HG03575 (cell line): ENCODE results near the gene KRTAP20-3.

ENCODE experiments used
- ATAC-seq: cut with Tn5 transposase; IDR thresholded peaks from one replicate; pipeline ENCODE4 v1.9.1; 2021; ENCODE audit not compliant: unreplicated experiment, insufficient number of reproducible peaks, low FRiP score; ENCODE audit errors: extremely low read depth

KRTAP20-3 gene

GRCh38 chr21:30642564-30642963 is at the start of gene KRTAP20-3:
Gene KRTAP20-3, plus strand, starts transcription at chr21:30642864.
- no peak for ATAC-seq

- ATAC-seq, result no peak
Observed at GRCh38 chr21:30598802-30599201, 43.9 kb upstream of the KRTAP20-3 start, which contains the start of gene KRTAP6-2. Gene KRTAP6-2, minus strand, starts transcription at chr21:30598902. Its CDS starts 28 bp downstream, at chr21:30598874.

DNA sequence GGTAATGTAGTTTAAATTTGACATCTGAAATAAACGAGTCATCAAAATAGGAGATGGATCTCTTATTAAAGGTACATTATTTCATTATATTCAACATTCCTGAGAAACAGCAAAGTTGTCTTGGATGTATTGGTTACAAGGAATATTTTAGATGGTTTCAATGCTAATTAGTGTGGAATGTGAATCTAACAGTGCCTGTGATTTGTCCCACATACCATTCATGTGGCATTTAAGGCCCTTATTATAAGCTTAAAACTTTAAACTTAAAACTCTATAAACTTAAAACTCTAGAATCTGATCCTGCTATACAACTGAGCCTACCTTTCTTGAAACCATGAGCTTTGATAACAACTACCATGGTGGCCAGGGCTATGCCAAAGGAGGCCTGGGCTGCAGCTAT is 41.9 kb upstream of the KRTAP20-3 start, which contains the start of gene KRTAP22-1:
TSS of gene KRTAP22-1 (plus strand) at position 301 of the 400 bp plus-strand sequence.
- no peak for ATAC-seq

GRCh38 chr21:30605968-30606367 is 36.7 kb upstream of the KRTAP20-3 start:
- no peak for ATAC-seq

DNA sequence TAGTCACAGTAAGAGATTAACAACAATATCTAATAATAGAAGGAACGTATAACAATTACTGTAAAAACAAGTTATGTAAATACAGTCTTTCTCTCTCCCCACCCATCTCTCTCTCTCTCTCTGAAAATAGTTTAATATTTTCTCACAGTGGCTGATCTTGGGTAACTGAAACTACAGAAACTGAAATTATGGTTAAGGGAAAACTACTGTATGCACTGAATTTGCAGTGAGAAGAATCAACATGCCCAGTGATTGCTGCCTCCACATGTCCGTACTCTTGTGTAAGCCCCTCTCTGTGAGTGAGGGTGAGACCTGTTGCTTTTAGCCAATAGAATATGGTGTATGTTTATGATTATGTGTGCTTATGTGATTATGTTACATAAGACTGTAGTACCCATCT is 30.5 kb upstream of the KRTAP20-3 start:
- ATAC-seq, result no peak

DNA sequence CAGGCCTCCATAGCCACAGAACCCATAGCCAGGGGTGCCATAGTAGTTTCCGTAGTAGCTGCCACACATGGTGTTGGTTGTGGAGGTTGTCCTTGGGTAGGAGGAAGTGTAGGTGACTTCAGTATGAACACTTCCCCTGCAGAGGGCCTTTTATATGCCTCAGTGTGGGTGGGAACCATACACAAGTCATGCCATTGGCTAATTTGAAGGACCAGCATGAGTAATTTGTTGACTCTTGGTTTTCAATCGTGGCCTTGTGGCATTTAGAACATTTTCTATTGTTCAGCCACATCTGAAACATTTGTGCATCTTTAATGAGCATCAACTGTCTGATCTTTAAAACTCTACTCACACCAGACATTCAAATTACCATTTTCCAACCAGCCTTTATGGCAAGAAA is 28.8 kb upstream of the KRTAP20-3 start, which contains the start of gene KRTAP6-1:
TSS of gene KRTAP6-1 (minus strand) at position 95 of the 400 bp plus-strand sequence. CDS start at position 69, 26 bp downstream.
- ATAC-seq, result no peak

DNA sequence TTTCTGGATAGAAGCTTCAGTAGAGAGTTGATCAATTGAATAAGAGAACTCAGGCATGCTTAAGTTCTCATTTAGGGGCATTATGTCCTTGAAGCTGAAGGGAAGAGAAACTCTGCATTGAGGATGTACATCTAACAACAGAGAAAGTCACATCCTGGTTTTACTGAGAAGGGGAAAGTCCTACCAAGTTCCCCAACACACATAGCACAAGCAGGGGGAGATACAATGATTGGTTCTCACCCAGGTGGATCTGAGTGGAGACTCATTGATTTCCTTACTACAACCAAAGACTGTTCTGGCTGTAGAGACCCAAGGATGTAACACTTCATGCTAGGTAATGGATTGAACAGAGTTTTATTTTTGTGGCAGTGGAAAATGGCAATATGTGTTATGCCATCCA is 27.5 kb upstream of the KRTAP20-3 start:
- ATAC-seq, result no peak

DNA sequence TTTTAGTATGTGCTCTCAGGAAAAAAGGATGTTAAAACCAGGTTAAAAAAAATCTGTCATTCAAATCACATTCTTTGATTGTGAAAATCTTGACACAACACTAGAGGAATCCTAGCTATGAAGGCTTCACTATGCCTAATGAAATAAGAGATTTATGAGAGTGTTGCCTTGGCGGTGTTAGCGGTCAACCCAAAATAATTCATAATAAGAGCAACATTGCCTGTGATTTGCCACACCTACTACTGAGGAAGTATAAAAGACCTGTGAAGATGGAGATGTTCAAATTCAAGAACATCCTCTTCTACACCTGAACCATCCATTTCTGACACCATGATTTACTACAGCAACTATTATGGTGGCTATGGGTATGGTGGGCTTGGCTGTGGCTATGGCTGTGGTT is 26.5 kb upstream of the KRTAP20-3 start, which contains the start of gene KRTAP20-1:
TSS of gene KRTAP20-1 (plus strand) at position 301 of the 400 bp plus-strand sequence. CDS start at position 331, 30 bp downstream.
- no peak for ATAC-seq

- ATAC-seq, result no peak
Observed at GRCh38 chr21:30620080-30620479, 22.6 kb upstream of the KRTAP20-3 start.

DNA sequence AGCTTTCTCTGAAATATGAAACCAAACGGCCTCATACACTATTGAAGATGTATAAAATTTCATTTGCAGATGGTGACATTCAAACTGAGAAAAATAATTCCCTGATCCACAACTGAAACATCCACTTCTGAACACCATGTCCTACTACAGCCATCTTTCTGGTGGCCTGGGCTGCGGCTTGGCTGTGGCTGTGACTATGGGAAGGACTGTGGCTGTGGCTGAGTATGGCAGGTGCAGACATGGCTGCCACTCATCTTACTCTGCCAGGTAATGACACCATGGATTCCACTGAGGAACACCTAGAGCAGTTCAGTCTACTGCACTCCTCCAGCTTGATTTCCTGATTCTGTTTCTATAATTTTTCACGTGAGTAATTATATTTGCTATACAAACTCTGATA is 22.1 kb upstream of the KRTAP20-3 start, which contains the start of gene KRTAP20-4:
TSS of gene KRTAP20-4 (plus strand) at position 106 of the 400 bp plus-strand sequence.
- no peak for ATAC-seq

DNA sequence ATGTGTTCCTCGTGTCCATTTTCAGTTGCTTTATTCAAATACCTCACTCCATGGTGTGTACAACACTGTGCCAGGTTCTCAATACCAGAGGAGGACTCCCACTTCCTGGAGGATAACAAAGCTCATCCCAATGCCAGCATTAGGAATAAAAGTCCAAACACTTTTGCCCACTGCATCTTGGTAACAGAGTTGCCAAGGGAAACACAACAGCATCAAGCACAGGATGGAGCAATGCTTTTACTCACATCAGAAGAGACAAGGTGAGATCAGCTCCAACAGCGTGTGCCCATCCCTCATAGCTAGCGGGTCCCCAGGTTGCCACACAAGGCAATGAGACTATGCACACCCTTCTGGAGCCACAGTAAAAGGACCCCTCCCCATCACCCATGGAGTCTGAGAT is 19.3 kb upstream of the KRTAP20-3 start:
- ATAC-seq, result no peak

DNA sequence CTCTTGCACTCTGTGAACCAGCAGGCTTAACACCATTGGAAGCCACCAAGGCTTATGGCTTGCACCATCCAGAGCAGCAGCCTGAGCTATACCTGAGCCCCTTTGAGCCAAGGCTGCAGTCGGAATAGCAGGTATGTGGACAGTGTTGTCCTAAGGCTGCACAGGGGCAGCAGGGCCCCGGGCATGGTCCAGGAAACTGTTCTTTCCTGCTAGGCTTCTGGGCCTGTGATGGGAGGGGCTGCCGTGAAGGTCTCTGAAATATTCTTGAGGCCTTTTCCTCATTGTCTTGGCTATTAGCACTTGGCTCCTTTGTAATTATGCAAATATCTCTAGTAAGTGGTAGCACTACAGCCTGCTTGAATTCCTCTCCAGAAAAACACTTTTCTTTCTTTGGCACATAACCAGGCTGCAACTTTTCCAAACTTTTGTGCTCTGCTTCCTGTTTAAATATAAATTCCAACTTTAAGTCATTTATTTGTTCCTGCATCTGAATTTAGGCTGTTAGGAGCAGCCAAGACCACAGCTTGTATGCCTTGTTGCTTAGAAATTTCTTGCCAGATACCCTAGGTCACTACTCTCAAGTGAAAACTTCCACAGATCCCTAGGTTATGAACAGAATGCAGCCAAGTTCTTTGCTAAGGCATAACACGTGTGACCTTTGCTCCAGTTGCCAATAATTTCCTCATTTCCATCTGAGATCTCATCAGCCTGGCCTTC is 17.1 kb upstream of the KRTAP20-3 start:
- ATAC-seq, result no peak

DNA sequence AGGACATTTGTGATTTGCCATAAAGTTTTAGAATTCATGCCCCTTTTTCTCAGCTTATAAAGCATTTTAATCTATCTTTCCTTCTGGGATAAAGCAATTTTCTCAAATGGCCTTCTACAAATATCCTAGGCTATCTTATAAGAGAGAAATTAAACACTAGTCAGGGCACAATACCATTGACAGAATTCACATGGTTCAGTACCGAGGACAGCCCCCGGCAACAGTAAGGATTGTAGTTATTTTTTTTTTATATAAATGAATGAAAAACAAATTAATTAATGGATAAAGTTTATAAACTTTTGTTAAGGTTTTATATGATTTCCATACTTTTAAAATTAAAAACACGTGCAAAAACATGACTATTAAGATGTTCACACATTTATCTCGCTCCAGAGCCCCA is 14.6 kb upstream of the KRTAP20-3 start:
- no peak for ATAC-seq

DNA sequence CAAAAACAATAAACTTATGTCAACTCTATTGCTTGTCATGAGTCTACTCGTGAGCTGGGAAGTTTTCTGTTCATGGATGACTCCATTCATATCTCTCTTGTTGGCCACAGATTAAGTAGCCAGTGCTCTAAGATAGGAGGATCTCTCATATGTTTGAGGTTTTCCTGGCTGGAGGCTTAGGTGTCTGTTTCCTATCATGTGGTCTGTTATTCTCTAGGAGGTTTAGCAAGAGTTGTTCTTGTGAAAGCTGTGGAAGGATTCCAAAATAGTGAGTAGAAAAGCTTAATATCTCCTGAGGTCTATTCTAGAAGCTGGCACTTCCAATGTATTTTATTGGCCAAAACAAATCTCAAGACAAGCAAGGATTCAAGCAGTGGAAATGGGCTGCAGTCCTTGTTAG is 13.5 kb upstream of the KRTAP20-3 start:
- ATAC-seq, result no peak

- ATAC-seq, result no peak
Observed at GRCh38 chr21:30634906-30635305, 7.8 kb upstream of the KRTAP20-3 start, which contains the start of gene KRTAP20-2. Gene KRTAP20-2, plus strand, starts transcription at chr21:30635206. Its CDS starts 58 bp downstream, at chr21:30635264.

DNA sequence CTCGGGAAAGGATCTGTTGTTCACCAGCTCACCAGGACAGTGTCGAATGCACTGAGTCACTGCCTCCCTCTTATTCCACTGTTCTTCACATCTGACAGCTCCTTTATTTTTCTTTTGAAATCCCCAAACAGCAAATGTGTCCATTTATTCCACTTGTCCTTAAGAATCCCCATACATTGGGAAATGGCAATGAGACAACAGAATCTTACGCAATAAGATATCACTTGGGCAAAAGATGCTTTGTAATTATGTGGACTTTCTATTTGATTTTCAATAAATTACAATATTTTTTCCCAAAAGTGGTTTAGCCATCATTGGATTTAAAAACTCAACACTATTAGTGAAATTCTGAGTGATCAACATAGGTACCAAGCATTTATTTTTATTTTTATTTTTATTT is 4.0 kb upstream of the KRTAP20-3 start:
- ATAC-seq, result no peak

DNA sequence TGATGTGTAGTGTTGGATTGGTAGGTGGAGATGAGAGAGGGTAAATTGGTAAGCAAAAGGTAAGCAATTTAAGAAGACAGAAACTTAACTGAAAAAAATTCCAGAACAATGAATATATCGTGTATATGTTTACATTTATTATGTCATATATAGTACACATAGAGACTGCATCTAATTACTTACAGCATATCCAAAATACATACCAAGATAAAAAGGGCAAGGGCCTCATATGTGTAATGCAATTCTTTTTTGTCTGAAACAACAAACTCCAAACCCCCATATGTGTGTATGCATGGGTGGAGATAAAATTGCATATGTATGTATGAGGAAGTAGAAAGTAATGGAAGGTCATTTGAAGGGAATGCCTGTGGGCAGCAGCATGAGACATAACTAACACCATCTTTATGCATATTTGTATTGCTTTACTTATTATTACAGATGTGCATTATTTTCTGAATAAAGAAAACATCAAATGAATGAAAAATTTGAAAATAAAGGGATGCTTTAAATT is 4.3 kb downstream of the KRTAP20-3 start:
- ATAC-seq, result no peak

DNA sequence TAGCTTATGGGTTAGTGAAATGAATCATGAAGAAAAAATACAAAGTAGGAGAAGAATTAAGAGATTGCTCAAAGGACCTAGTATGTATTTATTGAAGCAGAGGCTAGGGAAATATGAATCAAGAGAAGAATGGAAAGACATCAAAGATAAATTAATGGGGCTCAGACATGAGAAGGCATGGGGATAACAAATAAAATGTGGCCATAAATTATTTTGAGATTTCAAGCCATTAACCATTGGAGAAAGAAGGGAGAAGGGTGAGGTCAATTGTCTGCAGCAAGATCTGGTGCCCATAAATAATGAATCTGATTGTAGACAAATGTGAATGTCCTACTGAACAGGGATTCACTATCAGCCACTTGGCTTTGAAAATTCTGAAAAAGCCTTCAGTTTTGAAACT is 10.2 kb downstream of the KRTAP20-3 start:
- ATAC-seq, result no peak

DNA sequence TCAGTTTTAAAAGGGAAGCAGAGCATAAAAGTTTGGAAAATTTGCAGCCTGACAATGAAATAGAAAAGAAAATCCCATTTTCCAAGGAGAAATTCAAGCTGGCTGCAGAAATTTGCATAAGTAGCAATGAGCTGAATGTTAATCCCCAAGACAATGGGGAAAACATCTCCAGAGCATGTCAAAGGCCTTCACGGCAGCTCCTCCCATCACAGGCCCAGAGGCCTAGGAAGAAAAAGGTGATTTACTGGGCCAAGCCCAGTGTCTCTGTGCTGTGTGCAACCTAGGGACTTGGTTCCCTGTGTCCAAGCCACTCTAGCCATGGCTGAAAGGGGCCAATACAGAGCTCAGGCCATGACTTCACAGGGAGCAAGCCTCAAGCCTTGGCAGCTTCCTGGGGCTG is 26.1 kb downstream of the KRTAP20-3 start:
- ATAC-seq, result no peak

DNA sequence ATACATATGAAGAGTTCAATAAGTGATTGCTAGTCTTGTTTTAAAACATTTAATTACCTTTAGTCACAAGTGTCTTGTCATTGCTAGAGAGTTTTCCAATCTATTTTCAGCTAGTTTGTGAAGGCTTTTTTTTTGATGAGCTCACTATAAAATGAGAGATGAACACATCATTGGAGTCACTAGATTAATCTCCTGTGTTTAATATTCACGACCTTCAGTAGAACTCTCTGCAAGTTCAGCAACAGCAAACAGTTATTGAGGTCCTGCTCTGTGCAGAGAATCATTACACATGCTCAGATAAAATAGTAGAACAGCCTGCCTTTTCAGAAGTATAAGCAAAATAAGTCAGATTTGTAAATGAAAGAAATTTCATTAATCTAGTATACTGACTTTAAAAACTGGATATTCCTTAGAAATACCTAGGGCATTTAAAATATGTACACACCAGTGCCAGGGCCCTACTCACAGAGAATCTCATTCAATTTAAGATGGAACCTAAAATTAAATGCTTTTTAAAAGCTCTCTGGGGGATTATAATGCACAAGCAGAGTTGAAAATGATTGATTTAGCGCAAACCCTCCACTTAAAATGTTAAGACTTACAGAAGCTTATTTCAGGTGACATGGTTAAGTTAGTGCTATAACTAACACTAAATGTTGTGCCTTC is 30.5 kb downstream of the KRTAP20-3 start:
- ATAC-seq, result no peak
